HEK293 (cell line): Measurements from ENCODE around the gene C19orf73.
A peak's percentile ranks its signal among the peaks of the same experiment; 100 is the strongest.

Experiments used
- BCL11A ChIP-seq: fragments of 450-650 bp; formaldehyde crosslinking; IDR thresholded peaks from 2 replicates; pipeline ENCODE4 v1.5.1; 2016; ENCODE audit warnings: low read depth, missing biosample characterization, missing genetic modification characterization
- BCL11B ChIP-seq: fragments of 450-650 bp; formaldehyde crosslinking; IDR thresholded peaks from 2 replicates; pipeline ENCODE4 v1.5.1; 2016; ENCODE audit warnings: low read depth, missing biosample characterization, missing genetic modification characterization
- EGR2 ChIP-seq: fragments of 450-650 bp; formaldehyde crosslinking; IDR thresholded peaks from 2 replicates; pipeline ENCODE4 v1.5.1; 2016; ENCODE audit warnings: low read depth, missing biosample characterization, missing genetic modification characterization
- IKZF3 ChIP-seq: fragments of 450-650 bp; IDR thresholded peaks from 2 replicates; pipeline ENCODE4 v1.5.0; 2018; ENCODE audit warnings: missing biosample characterization, mild to moderate bottlenecking, missing genetic modification characterization, moderate library complexity
- KLF16 ChIP-seq: fragments of 450-650 bp; formaldehyde crosslinking; IDR thresholded peaks from 2 replicates; pipeline ENCODE4 v1.5.1; 2017; ENCODE audit warnings: missing biosample characterization, missing genetic modification characterization
- KLF9 ChIP-seq: fragments of 450-650 bp; formaldehyde crosslinking; IDR thresholded peaks from 2 replicates; pipeline ENCODE4 v1.5.1; 2016; ENCODE audit warnings: missing biosample characterization, missing genetic modification characterization, low read depth
- SCRT1 ChIP-seq: fragments of 450-650 bp; formaldehyde crosslinking; IDR thresholded peaks from 2 replicates; pipeline ENCODE4 v1.5.1; 2016; ENCODE audit warnings: missing biosample characterization, missing genetic modification characterization, borderline replicate concordance
- SETDB1 ChIP-seq: IDR thresholded peaks from one replicate; pipeline ENCODE4 v1.6.1; 2017; ENCODE audit warnings: mild to moderate bottlenecking, low read length, moderate library complexity, mixed read lengths; ENCODE audit not compliant: insufficient read length
- SP3 ChIP-seq: fragments of 450-650 bp; formaldehyde crosslinking; IDR thresholded peaks from 2 replicates; pipeline ENCODE4 v1.5.1; 2016; ENCODE audit warnings: missing biosample characterization, missing genetic modification characterization
- TCF7L2 ChIP-seq: IDR thresholded peaks from 2 replicates; pipeline ENCODE4 v1.6.1; 2011; ENCODE audit warnings: low read depth, mild to moderate bottlenecking, inconsistent platforms, low read length, moderate library complexity, borderline replicate concordance
- ZBTB20 ChIP-seq: fragments of 450-650 bp; formaldehyde crosslinking; IDR thresholded peaks from 2 replicates; pipeline ENCODE4 v1.5.1; 2016; ENCODE audit warnings: missing biosample characterization, missing genetic modification characterization
- ZBTB48 ChIP-seq: fragments of 450-650 bp; formaldehyde crosslinking; IDR thresholded peaks from 2 replicates; pipeline ENCODE4 v1.5.1; 2016; ENCODE audit warnings: missing biosample characterization, missing genetic modification characterization
- ZFP69B ChIP-seq: fragments of 450-650 bp; formaldehyde crosslinking; IDR thresholded peaks from 2 replicates; pipeline ENCODE4 v1.5.1; 2016; ENCODE audit warnings: missing biosample characterization, missing genetic modification characterization
- ZNF214 ChIP-seq: fragments of 450-650 bp; formaldehyde crosslinking; IDR thresholded peaks from 2 replicates; pipeline ENCODE4 v1.5.1; 2017; ENCODE audit warnings: missing biosample characterization, mild to moderate bottlenecking, missing genetic modification characterization, borderline replicate concordance
- ZNF24 ChIP-seq: fragments of 450-650 bp; formaldehyde crosslinking; IDR thresholded peaks from 2 replicates; pipeline ENCODE4 v1.5.1; 2016; ENCODE audit warnings: missing biosample characterization, missing genetic modification characterization
- ZNF335 ChIP-seq: fragments of 450-650 bp; formaldehyde crosslinking; conservative IDR thresholded peaks from 2 replicates; pipeline ENCODE4 v1.5.1; 2016; ENCODE audit warnings: missing biosample characterization, missing genetic modification characterization
- ZNF555 ChIP-seq: fragments of 450-650 bp; formaldehyde crosslinking; conservative IDR thresholded peaks from 2 replicates; pipeline ENCODE4 v1.5.1; 2017; ENCODE audit warnings: missing biosample characterization, mild to moderate bottlenecking, missing genetic modification characterization, inconsistent platforms
- ZNF558 ChIP-seq: fragments of 450-650 bp; formaldehyde crosslinking; IDR thresholded peaks from 2 replicates; pipeline ENCODE4 v1.5.1; 2016; ENCODE audit warnings: missing biosample characterization, missing genetic modification characterization
- ZNF610 ChIP-seq: fragments of 450-650 bp; formaldehyde crosslinking; IDR thresholded peaks from 2 replicates; pipeline ENCODE4 v1.5.1; 2016; ENCODE audit warnings: missing biosample characterization, missing genetic modification characterization, borderline replicate concordance
- ZNF629 ChIP-seq: fragments of 450-650 bp; formaldehyde crosslinking; IDR thresholded peaks from 2 replicates; pipeline ENCODE4 v1.5.1; 2017; ENCODE audit warnings: missing biosample characterization, missing genetic modification characterization
- ZNF837 ChIP-seq: fragments of 450-650 bp; formaldehyde crosslinking; IDR thresholded peaks from 2 replicates; pipeline ENCODE4 v1.5.1; 2016; ENCODE audit warnings: missing biosample characterization, missing genetic modification characterization
- TF ChIP-seq, protein P1 (sequence below): fragments of 450-650 bp; formaldehyde crosslinking; IDR thresholded peaks from 2 replicates; pipeline ENCODE4 v1.5.1; 2016; ENCODE audit warnings: missing biosample characterization, missing genetic modification characterization
- TF ChIP-seq, protein P2 (sequence below): fragments of 450-650 bp; formaldehyde crosslinking; IDR thresholded peaks from 2 replicates; pipeline ENCODE4 v1.5.1; 2016; ENCODE audit warnings: missing biosample characterization, missing genetic modification characterization, low read depth
- TF ChIP-seq, protein P3 (sequence below): fragments of 450-650 bp; formaldehyde crosslinking; optimal IDR thresholded peaks from 2 replicates; pipeline ENCODE3; 2016; ENCODE audit warnings: missing biosample characterization, mild to moderate bottlenecking, missing genetic modification characterization
- TF ChIP-seq, protein P4 (sequence below): fragments of 450-650 bp; formaldehyde crosslinking; IDR thresholded peaks from 2 replicates; pipeline ENCODE4 v1.5.1; 2016; ENCODE audit warnings: missing biosample characterization, missing genetic modification characterization
- TF ChIP-seq, protein P5 (sequence below): fragments of 450-650 bp; formaldehyde crosslinking; IDR thresholded peaks from 2 replicates; pipeline ENCODE4 v1.5.1; 2016; ENCODE audit warnings: missing biosample characterization, missing genetic modification characterization
- TF ChIP-seq, protein P6 (sequence below): sonication (generic); formaldehyde crosslinking; IDR thresholded peaks from 2 replicates; pipeline ENCODE4 v1.8.1; 2022; ENCODE audit warnings: mild to moderate bottlenecking, moderate library complexity, missing genetic modification reagents
- TF ChIP-seq, protein P7 (sequence below): fragments of 450-650 bp; formaldehyde crosslinking; IDR thresholded peaks from 2 replicates; pipeline ENCODE4 v1.5.1; 2017; ENCODE audit warnings: missing biosample characterization, missing genetic modification characterization

Gene C19orf73

DNA sequence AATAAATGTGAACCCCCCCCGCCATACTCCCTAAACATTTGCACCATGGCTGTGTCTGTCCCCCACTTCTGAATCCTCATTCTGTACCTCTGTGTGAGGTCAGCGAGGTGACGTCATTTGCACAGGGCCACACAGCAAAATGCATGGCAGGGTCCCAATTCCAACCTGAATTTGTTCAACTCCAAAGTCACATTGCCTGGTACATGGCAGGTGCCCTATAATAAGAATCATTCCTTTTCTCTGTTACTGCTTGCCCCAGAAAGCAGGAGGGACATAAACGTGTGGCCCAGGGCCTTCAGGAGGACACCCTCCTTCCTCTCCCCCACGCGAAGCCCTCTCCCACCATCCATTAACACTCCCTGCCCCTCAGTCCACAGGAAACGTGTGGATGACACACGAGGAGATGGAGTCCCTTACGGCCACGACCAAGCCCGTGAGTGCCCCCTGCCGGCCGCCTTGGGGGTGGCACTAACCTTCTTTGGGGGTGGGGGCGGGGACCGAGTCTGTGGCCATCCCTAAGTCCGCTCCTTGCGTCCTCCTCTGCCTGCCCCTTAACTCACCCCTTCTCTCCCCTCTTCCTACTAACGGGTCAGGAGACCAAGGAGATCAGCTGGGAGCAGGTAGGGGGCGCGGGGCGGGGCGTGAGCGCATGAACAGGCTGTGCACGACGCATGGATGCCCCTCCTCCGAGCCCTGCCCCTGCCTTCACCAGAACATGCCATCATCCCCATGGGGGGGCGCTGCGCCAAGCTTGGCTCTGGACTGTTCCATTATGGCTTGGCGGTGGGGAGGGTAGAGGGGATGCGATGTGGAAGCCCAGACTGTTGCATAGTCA is 26.8 kb upstream of the C19orf73 start (continued):
- TF ChIP-seq, protein P1, sequence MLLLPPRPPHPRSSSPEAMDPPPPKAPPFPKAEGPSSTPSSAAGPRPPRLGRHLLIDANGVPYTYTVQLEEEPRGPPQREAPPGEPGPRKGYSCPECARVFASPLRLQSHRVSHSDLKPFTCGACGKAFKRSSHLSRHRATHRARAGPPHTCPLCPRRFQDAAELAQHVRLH (tag by site-specific recombination), result 0 out of 2 replicates have a peak, but pooled peaks have one; percentile 33
- TF ChIP-seq ZNF24 (tag by site-specific recombination) (0 out of 2 replicates have a peak, but pooled peaks have one; percentile 31), ZNF214 (tag by site-specific recombination) (no peak), KLF9 (tag by site-specific recombination) (peak; percentile 82), SETDB1 (no peak), ZNF555 (tag by site-specific recombination) (no peak), SCRT1 (tag by site-specific recombination) (peak; percentile 86; the same call in 1 of the 2 replicates), ZNF335 (tag by site-specific recombination) (peak; percentile 64), BCL11B (tag by site-specific recombination) (no peak), ZBTB20 (tag by site-specific recombination) (peak; percentile 28; the same call in 1 of the 2 replicates), ZNF610 (tag by site-specific recombination) (no peak), EGR2 (tag by site-specific recombination) (peak; percentile 25; the same call in 1 of the 2 replicates), KLF16 (tag by site-specific recombination) (0 out of 2 replicates have a peak, but pooled peaks have one; percentile 43), BCL11A (0 out of 2 replicates have a peak, but pooled peaks have one; percentile 40), ZNF837 (tag by site-specific recombination) (no peak), ZNF558 (tag by site-specific recombination) (no peak), SP3 (peak; percentile 82), ZBTB48 (tag by site-specific recombination) (peak; percentile 96), ZFP69B (0 out of 2 replicates have a peak, but pooled peaks have one; percentile 15), ZNF629 (tag by site-specific recombination) (peak; percentile 71), IKZF3 (0 out of 2 replicates have a peak, but pooled peaks have one; percentile 31), TCF7L2 (no peak)
- TF ChIP-seq, protein P2, sequence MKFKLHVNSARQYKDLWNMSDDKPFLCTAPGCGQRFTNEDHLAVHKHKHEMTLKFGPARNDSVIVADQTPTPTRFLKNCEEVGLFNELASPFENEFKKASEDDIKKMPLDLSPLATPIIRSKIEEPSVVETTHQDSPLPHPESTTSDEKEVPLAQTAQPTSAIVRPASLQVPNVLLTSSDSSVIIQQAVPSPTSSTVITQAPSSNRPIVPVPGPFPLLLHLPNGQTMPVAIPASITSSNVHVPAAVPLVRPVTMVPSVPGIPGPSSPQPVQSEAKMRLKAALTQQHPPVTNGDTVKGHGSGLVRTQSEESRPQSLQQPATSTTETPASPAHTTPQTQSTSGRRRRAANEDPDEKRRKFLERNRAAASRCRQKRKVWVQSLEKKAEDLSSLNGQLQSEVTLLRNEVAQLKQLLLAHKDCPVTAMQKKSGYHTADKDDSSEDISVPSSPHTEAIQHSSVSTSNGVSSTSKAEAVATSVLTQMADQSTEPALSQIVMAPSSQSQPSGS (tag by site-specific recombination), result peak; percentile 85
- TF ChIP-seq, protein P3, sequence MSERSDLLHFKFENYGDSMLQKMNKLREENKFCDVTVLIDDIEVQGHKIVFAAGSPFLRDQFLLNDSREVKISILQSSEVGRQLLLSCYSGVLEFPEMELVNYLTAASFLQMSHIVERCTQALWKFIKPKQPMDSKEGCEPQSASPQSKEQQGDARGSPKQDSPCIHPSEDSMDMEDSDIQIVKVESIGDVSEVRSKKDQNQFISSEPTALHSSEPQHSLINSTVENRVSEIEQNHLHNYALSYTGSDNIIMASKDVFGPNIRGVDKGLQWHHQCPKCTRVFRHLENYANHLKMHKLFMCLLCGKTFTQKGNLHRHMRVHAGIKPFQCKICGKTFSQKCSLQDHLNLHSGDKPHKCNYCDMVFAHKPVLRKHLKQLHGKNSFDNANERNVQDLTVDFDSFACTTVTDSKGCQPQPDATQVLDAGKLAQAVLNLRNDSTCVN (tag by site-specific recombination), result peak; percentile 53
- TF ChIP-seq, protein P4, sequence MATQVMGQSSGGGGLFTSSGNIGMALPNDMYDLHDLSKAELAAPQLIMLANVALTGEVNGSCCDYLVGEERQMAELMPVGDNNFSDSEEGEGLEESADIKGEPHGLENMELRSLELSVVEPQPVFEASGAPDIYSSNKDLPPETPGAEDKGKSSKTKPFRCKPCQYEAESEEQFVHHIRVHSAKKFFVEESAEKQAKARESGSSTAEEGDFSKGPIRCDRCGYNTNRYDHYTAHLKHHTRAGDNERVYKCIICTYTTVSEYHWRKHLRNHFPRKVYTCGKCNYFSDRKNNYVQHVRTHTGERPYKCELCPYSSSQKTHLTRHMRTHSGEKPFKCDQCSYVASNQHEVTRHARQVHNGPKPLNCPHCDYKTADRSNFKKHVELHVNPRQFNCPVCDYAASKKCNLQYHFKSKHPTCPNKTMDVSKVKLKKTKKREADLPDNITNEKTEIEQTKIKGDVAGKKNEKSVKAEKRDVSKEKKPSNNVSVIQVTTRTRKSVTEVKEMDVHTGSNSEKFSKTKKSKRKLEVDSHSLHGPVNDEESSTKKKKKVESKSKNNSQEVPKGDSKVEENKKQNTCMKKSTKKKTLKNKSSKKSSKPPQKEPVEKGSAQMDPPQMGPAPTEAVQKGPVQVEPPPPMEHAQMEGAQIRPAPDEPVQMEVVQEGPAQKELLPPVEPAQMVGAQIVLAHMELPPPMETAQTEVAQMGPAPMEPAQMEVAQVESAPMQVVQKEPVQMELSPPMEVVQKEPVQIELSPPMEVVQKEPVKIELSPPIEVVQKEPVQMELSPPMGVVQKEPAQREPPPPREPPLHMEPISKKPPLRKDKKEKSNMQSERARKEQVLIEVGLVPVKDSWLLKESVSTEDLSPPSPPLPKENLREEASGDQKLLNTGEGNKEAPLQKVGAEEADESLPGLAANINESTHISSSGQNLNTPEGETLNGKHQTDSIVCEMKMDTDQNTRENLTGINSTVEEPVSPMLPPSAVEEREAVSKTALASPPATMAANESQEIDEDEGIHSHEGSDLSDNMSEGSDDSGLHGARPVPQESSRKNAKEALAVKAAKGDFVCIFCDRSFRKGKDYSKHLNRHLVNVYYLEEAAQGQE, result no peak
- TF ChIP-seq, protein P5, sequence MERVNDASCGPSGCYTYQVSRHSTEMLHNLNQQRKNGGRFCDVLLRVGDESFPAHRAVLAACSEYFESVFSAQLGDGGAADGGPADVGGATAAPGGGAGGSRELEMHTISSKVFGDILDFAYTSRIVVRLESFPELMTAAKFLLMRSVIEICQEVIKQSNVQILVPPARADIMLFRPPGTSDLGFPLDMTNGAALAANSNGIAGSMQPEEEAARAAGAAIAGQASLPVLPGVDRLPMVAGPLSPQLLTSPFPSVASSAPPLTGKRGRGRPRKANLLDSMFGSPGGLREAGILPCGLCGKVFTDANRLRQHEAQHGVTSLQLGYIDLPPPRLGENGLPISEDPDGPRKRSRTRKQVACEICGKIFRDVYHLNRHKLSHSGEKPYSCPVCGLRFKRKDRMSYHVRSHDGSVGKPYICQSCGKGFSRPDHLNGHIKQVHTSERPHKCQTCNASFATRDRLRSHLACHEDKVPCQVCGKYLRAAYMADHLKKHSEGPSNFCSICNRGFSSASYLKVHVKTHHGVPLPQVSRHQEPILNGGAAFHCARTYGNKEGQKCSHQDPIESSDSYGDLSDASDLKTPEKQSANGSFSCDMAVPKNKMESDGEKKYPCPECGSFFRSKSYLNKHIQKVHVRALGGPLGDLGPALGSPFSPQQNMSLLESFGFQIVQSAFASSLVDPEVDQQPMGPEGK, result peak; percentile 79
- TF ChIP-seq, protein P6, sequence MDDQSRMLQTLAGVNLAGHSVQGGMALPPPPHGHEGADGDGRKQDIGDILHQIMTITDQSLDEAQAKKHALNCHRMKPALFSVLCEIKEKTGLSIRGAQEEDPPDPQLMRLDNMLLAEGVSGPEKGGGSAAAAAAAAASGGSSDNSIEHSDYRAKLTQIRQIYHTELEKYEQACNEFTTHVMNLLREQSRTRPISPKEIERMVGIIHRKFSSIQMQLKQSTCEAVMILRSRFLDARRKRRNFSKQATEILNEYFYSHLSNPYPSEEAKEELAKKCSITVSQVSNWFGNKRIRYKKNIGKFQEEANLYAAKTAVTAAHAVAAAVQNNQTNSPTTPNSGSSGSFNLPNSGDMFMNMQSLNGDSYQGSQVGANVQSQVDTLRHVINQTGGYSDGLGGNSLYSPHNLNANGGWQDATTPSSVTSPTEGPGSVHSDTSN (CRISPR knock-in tag), result no peak
- TF ChIP-seq, protein P7, sequence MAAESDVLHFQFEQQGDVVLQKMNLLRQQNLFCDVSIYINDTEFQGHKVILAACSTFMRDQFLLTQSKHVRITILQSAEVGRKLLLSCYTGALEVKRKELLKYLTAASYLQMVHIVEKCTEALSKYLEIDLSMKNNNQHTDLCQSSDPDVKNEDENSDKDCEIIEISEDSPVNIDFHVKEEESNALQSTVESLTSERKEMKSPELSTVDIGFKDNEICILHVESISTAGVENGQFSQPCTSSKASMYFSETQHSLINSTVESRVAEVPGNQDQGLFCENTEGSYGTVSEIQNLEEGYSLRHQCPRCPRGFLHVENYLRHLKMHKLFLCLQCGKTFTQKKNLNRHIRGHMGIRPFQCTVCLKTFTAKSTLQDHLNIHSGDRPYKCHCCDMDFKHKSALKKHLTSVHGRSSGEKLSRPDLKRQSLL (tag by site-specific recombination), result peak; percentile 52; the same call in 1 of the 2 replicates
